ENCODE results near the gene SORCS1.

Gene SORCS1

GRCh38 chr10:107148906-107149305, 15.6 kb downstream of the SORCS1 start:
- no peak for TF ChIP-seq EP300 (IDR thresholded peaks at IDR 0.05; ENCODE audit: borderline replicate concordance)

DNA sequence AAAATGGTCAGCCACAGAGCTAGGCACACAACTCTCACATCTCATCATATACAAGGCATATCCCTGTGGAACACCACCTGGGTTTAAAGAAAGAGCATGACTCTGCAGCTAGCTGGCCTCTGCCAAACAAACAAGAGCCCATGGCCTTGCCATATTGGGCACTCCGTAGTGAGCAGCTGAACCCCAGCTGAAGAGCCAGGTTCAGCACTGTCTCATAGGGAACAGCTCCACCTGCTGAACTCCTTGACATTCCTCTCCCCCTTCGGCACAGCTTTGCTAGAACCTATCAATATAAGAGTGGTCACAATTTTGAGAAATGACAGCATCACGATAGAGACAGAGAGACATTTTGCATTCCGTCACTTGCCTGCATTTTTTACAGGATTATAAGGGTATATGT, 20.0 kb downstream of the SORCS1 start:
- TF ChIP-seq EP300 (IDR thresholded peaks at IDR 0.05; ENCODE audit: borderline replicate concordance), result no peak
- TF ChIP-seq REST (IDR thresholded peaks at IDR 0.05; ENCODE audit: low read depth), result peak; percentile 66

DNA sequence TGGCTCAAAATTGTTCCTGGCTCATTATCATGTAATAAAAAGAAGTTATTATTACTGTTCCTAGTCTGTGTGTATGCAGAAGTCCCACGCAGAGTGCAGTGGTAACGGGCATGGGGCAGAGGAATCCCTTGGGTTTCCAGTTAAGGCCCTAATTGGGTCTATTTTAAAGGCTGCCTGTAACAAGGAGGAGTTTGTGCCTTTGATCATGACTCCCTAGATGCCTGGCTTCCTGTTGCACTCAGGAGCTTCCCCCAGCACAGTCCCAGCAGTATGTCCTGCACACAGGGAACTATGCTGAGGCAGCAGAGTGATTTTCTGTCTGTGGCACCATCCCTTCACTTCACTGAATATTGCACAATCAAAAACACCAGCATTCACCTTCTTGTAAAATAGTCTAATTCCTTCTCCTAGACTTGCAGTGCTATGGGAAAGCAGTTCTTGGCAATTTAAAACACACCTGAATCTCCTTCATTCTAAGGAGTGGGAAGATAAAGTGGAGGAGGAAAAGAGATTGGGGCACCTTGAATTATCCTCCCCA, 22.9 kb downstream of the SORCS1 start:
- TF ChIP-seq CEBPB (IDR thresholded peaks at IDR 0.05) (no peak), MAX (IDR thresholded peaks at IDR 0.05) (no peak), EGR1 (IDR thresholded peaks at IDR 0.05) (no peak)

GRCh38 chr10:107139237-107139636, 25.3 kb downstream of the SORCS1 start:
- TF ChIP-seq FOXM1 (IDR thresholded peaks at IDR 0.05; ENCODE audit: borderline replicate concordance, low read depth) (no peak), REST (IDR thresholded peaks at IDR 0.05; ENCODE audit: low read depth) (no peak), MAX (IDR thresholded peaks at IDR 0.05) (no peak), YY1 (IDR thresholded peaks at IDR 0.05; ENCODE audit: low read depth) (no peak), TCF12 (IDR thresholded peaks at IDR 0.05; ENCODE audit: low read depth) (no peak), EP300 (IDR thresholded peaks at IDR 0.05; ENCODE audit: borderline replicate concordance) (no peak), ZBTB7A (IDR thresholded peaks at IDR 0.05; ENCODE audit: low read depth) (no peak), RAD21 (IDR thresholded peaks at IDR 0.05; ENCODE audit: low read depth) (no peak), EGR1 (IDR thresholded peaks at IDR 0.05) (no peak), CREB1 (IDR thresholded peaks at IDR 0.05; ENCODE audit: low read depth) (no peak), CEBPB (IDR thresholded peaks at IDR 0.05) (no peak), NFIC (IDR thresholded peaks at IDR 0.05) (no peak), TEAD4 (IDR thresholded peaks at IDR 0.05) (no peak), USF1 (IDR thresholded peaks at IDR 0.05) (no peak)

GRCh38 chr10:107133656-107134055, 30.9 kb downstream of the SORCS1 start:
- TF ChIP-seq RAD21 (IDR thresholded peaks at IDR 0.05; ENCODE audit: low read depth), result no peak
- no peak for TF ChIP-seq MAX (IDR thresholded peaks at IDR 0.05)
- TF ChIP-seq NFIC (IDR thresholded peaks at IDR 0.05), result no peak
- TF ChIP-seq CREB1 (IDR thresholded peaks at IDR 0.05; ENCODE audit: low read depth), result no peak
- TF ChIP-seq CEBPB (IDR thresholded peaks at IDR 0.05), result no peak
- TF ChIP-seq YY1 (IDR thresholded peaks at IDR 0.05; ENCODE audit: low read depth), result no peak
- no peak for TF ChIP-seq EP300 (IDR thresholded peaks at IDR 0.05; ENCODE audit: borderline replicate concordance)
- TF ChIP-seq TCF12 (IDR thresholded peaks at IDR 0.05; ENCODE audit: low read depth), result no peak
- TF ChIP-seq EGR1 (IDR thresholded peaks at IDR 0.05), result no peak
- TF ChIP-seq ZBTB7A (IDR thresholded peaks at IDR 0.05; ENCODE audit: low read depth), result no peak
- no peak for TF ChIP-seq TAF1 (IDR thresholded peaks at IDR 0.05; ENCODE audit: low read depth)

- TF ChIP-seq TAF1 (IDR thresholded peaks at IDR 0.05; ENCODE audit: low read depth), result no peak
- no peak for TF ChIP-seq CREB1 (IDR thresholded peaks at IDR 0.05; ENCODE audit: low read depth)
- no peak for TF ChIP-seq ZBTB7A (IDR thresholded peaks at IDR 0.05; ENCODE audit: low read depth)
- no peak for TF ChIP-seq FOXM1 (IDR thresholded peaks at IDR 0.05; ENCODE audit: borderline replicate concordance, low read depth)
- no peak for TF ChIP-seq TEAD4 (IDR thresholded peaks at IDR 0.05)
- no peak for TF ChIP-seq NFIC (IDR thresholded peaks at IDR 0.05)
- TF ChIP-seq CEBPB (IDR thresholded peaks at IDR 0.05), result no peak
- no peak for TF ChIP-seq EP300 (IDR thresholded peaks at IDR 0.05; ENCODE audit: borderline replicate concordance)
- no peak for TF ChIP-seq RAD21 (IDR thresholded peaks at IDR 0.05; ENCODE audit: low read depth)
- TF ChIP-seq TCF12 (IDR thresholded peaks at IDR 0.05; ENCODE audit: low read depth), result no peak
- TF ChIP-seq USF1 (IDR thresholded peaks at IDR 0.05), result no peak
- no peak for TF ChIP-seq MAX (IDR thresholded peaks at IDR 0.05)
- no peak for TF ChIP-seq EGR1 (IDR thresholded peaks at IDR 0.05)
These were observed 35.5 kb downstream of the SORCS1 start for GRCh38 chr10:107129000-107129399.

Measured in Ishikawa (cell line).